Activated CD4-positive, alpha-beta T cell treated with anti-CD3 and anti-CD28 coated beads for 48 hours (primary cell): ENCODE measurements around the gene DSP.

Experiments
- DNase-seq: peaks from one replicate; pipeline ENCODE4 v3.0.0-alpha.2; 2020

The DSP gene

DNA sequence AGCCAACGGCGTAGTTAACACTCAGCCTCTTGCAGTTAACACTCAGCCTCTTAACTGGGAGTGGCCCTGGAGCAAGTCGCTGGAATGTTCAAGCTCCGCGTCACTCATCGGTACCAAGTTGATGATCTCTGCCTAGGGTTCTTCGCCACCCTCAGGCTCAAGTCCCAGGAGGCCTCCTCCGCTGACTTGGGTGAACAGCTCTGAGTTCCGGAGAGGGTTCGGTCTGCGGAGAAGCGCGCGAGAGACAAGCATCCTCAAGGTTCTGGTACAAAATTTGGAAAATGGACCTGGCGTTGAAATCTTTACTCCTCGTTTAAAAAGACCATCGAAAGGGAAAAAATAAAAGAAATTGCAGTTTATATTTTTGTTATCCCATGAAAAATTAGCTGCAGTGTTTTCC lies 876 bp upstream of the DSP start:
- no peak for DNase-seq

GRCh38 chr6:7542065-7542873 lies 798 bp downstream of the DSP start:
- DNase-seq = peak; percentile 7

DNA sequence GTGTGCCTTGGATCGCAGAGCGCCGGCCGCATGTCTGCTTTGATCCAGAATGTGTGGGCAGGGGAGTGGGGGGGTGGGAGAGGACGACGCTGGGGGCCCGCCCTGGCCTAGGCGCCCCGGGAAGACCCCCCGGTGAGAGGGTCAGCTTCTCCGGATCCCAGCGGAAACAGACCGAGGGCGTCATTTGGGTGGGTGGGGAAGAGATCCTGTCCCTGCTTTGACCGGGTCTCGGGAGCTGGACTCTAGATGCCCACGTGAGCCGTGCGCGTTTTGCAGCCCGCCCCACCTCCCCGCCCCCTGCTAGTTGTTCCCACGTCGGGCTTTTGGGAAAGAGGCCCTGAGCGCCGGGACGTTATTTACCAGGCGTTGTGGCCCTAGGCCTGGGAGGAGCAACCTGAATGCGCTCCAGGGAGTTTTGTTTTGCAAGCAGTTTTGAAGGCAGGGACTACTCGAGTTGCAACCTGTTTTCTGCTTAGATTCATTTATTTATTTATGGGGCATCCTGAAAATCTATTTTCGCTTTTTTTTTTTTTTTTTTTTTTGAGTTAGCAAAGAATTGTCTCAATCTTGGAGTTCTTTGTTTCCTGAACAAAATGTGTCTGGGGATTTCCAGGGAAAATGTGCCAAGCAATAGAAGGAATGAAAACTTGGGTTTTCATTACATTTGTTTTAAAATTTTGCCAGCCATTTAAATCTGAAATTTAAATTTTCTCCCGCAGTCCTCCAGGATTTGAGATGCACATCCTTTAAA lies 1.6 kb downstream of the DSP start:
- no peak for DNase-seq

DNA sequence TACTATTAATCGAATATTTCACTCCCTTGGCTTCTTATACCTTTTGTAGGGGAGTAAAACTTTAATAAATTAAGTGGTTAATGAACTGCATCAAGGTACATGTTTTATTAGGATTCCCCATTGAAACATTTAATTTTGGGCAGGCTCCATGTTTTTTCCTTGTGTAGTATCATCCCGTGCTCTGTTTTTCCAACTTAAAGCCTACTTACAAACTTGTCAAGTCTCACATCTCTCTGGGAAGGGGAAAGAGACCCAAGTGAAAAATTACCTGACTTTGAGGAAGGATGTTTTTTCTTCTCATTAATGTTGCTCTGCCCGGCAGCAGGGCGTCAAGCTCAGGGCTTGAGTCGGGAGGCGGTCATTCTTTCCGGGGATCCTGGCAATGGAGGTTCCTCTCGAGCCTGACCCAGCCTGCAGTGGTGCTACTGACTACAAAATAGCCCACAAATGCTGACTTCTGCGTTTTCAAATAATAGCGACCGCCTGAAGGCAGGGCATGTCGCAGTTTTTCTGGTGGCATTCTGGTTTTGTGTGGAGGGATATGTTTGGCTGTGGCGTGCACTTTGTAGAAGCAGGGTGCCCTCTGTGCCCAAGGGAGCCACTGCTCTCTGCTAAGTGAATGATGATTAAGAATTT lies 2.4 kb downstream of the DSP start:
- no peak for DNase-seq

- DNase-seq = no peak
Observed at GRCh38 chr6:7544597-7544996, 3.1 kb downstream of the DSP start.

- no peak for DNase-seq
Observed at GRCh38 chr6:7545316-7546019, 4.0 kb downstream of the DSP start.

- DNase-seq = no peak
Observed at GRCh38 chr6:7546020-7546369, 4.5 kb downstream of the DSP start.

DNA sequence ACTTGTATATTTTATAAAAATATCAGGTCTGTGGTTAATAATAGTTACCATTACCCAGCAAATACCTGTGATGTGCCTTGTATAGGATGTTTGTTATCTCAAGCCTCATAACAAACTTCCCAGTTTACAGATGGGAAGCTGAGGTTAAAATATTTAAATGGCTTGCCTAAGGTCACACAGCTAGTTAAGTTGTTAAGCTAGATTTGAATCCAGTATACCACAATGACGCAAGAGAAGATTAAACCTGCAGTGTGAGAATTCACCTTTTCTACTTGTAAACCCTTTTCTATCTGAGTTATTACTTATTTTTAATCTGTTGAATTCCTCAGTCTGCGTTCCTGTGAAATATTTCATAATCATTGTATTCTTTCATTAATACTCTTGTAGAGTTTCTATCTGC lies 4.9 kb downstream of the DSP start:
- DNase-seq = no peak

DNA sequence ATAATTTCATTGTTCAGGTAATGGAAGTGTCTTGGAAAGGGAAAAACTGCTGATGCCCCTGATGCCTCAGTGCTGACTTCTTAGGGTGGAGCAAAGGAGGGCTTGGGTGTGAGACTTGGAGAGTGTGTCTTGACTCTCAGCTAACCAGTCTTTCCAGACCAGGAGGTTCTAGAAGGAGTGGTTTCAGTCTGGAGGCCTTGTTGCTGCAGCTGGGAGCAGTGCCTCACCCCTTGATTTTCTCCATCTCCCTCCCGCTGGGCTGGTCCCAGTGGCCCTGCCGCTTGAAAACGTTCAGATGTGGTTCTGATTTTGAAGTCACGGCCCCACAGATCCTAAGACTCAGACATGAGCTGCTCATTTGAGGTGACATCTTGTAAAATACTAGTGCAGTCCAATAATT lies 5.4 kb downstream of the DSP start:
- DNase-seq = no peak

- no peak for DNase-seq
Observed at GRCh38 chr6:7547315-7547714, 5.8 kb downstream of the DSP start.

- DNase-seq = no peak
Observed at GRCh38 chr6:7550433-7550801, 8.9 kb downstream of the DSP start.

GRCh38 chr6:7554533-7555275 lies 13.2 kb downstream of the DSP start:
- no peak for DNase-seq

GRCh38 chr6:7555671-7556070 lies 14.2 kb downstream of the DSP start:
- DNase-seq = no peak

DNA sequence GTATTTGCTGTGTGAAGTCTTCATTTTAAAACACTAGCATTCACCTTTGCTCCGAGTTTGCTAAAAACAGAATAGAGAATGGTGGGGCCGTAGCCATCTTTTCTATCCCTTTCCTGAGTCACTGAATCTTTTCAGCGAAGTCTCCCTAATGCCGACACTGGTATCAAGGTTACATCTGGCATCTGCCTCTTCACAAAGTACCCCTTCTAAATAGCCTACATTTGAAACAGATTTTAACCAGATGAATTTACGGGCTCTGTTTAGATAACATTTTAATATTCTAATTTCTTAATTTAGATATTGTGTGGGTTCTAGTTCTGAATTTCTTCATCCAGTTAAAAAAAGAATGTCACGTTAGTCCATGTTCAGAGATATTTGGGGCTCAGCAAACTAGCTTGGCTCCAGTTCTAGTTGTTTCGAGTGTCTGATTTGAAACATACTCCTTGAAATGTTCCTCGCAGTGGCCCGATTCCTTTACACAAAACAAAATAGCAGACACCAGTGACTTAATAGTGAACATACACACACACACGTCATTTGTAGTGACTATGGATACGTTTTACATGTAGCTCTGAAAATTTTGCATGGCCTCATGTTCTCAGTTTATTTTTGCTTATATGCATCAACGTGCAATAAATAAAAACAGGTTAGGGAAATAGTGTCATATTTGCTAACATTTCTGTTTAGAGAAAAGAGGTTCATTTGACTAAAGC lies 15.1 kb downstream of the DSP start:
- DNase-seq = no peak

DNA sequence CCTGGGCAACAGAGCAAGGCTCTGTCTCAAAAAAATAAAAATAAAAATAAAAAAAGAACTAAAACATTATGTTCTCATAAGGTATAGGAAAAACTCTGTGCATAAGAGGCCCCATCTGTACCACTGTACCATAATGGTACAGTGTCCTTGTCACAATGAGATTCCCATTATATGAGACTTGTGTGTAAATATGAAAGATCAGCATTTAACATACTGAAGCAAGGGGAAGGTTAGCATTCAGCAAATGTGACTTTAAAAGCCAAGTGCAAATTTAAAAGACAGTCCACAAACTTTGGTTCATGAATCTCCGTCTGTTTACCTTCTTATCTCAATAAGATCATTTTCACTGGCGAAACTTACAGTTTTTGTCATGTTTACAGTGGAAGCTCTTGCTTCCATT lies 16.2 kb downstream of the DSP start:
- DNase-seq = no peak

DNA sequence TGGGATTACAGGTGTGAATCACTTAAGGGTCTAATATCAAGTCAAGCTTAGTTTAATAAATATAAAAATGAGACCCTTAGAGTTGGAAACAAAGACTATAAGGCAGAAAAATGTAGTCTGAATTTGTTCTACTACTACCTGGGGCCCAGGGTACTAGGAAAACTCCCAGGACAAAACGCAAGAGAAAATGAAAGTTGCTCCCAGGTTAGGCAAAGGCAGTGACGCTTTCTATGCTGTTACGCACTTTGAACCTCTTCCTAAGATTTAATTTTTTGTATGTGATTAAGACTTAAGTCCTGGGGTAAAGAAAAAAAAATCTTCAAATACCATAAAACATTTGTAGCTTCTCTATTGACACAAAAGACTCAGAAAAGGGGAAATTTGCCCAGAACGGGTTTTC lies 17.3 kb downstream of the DSP start:
- no peak for DNase-seq

- no peak for DNase-seq
Observed at GRCh38 chr6:7559196-7559595, 17.7 kb downstream of the DSP start.

- no peak for DNase-seq
Observed at GRCh38 chr6:7559651-7560385, 18.3 kb downstream of the DSP start.

GRCh38 chr6:7561153-7561964 lies 19.9 kb downstream of the DSP start:
- no peak for DNase-seq

DNA sequence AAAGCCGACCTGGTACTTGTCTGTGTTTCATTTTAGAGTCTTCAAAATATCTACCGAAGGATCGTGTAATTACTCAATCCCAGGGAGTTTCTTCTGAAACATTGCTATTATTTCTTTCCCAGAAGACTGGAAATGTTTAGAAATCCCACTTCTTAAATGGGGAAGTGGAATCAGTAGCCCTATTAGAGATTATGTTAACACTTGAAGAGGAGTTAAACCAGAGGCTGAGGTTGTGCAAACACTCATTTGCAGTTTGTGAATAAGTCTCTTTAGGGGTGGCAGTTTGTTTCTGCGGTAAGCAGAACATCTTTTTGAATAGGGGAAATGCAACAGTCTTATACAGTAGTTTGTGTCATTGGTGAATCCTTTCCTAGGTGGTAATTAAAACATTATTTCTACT lies 21.3 kb downstream of the DSP start:
- no peak for DNase-seq

- no peak for DNase-seq
Observed at GRCh38 chr6:7566107-7566506, 24.6 kb downstream of the DSP start.
